HG03175 (cell line): ENCODE measurements around the gene FMNL1.
A peak's percentile ranks its signal among the peaks of the same experiment; 100 is the strongest.
"Not testable (repeated sequence)": the region's sequence is repeated elsewhere in the genome, so short reads cannot be mapped to it uniquely, and the experiment has no call there.

Source experiments
- ATAC-seq: cut with Tn5 transposase; IDR thresholded peaks from one replicate; pipeline ENCODE4 v1.9.1; 2021; ENCODE audit warnings: mild to moderate bottlenecking, moderate library complexity; ENCODE audit not compliant: unreplicated experiment

Gene FMNL1

GRCh38 chr17:45234641-45235415 lies 13.1 kb downstream of the FMNL1 start:
- no peak for ATAC-seq

- ATAC-seq: no peak
These were observed 14.0 kb downstream of the FMNL1 start for GRCh38 chr17:45235416-45236281.

GRCh38 chr17:45236282-45236606 lies 14.6 kb downstream of the FMNL1 start:
- ATAC-seq: no peak

- no peak for ATAC-seq
These were observed 16.0 kb downstream of the FMNL1 start for GRCh38 chr17:45237686-45238085.

- no peak for ATAC-seq
These were observed 16.6 kb downstream of the FMNL1 start for GRCh38 chr17:45238155-45238774.

- no peak for ATAC-seq
These were observed 19.2 kb downstream of the FMNL1 start for GRCh38 chr17:45240905-45241327.

- no peak for ATAC-seq
These were observed 19.8 kb downstream of the FMNL1 start for GRCh38 chr17:45241328-45242028.

GRCh38 chr17:45242029-45242414 lies 20.3 kb downstream of the FMNL1 start:
- ATAC-seq: no peak

- ATAC-seq: no peak
These were observed 22.1 kb downstream of the FMNL1 start for GRCh38 chr17:45243750-45244149.

GRCh38 chr17:45244725-45245656 lies 23.3 kb downstream of the FMNL1 start:
- ATAC-seq: no peak

GRCh38 chr17:45246338-45246737 lies 24.7 kb downstream of the FMNL1 start:
- ATAC-seq: no peak

- ATAC-seq: no peak
These were observed 25.3 kb downstream of the FMNL1 start for GRCh38 chr17:45246861-45247428.

- ATAC-seq: peak; percentile 76
These were observed 25.9 kb downstream of the FMNL1 start for GRCh38 chr17:45247429-45248131.

GRCh38 chr17:45248132-45248957 lies 26.7 kb downstream of the FMNL1 start:
- ATAC-seq: peak; percentile 70

GRCh38 chr17:45251931-45252330 lies 30.2 kb downstream of the FMNL1 start:
- no peak for ATAC-seq

- not testable (repeated sequence) for ATAC-seq
These were observed 31.6 kb downstream of the FMNL1 start for GRCh38 chr17:45253237-45253636.

GRCh38 chr17:45253879-45254278 lies 32.2 kb downstream of the FMNL1 start:
- ATAC-seq: no peak

- no peak for ATAC-seq
These were observed 33.7 kb downstream of the FMNL1 start for GRCh38 chr17:45255358-45255757.
